ENCODE results near the gene IRS1. TPM values are rescaled to one million over a fixed set of nuclear protein-coding genes. Genes with fewer than 3 reads are reported as not detected.

Gene IRS1
- total RNA-seq, 2 experiments from 2014 or later: 6.6 to 6.9 TPM

Other genes with a start within 250 kb of the IRS1 start
- 10 to 100 TPM; 35.5 to 45.9 TPM for gene RHBDD1, start 36.2 kb upstream of the IRS1 start, total RNA-seq